Esophagus squamous epithelium (tissue), 4 donors: Measurements from ENCODE around the gene RPS6KB2.

Experiments used
- CTCF ChIP-seq, 6 experiments: fragments of 450-650 bp in 4 of 6; fragments of 200-600 bp in 2 of 6; sonication (generic) in 2 of 6; IDR thresholded peaks; one replicate each; pipeline ENCODE4 v1.5.1; 2016 to 2019; ENCODE audit warnings: antibody characterized with exemption in 6 of 6, mild to moderate bottlenecking in 4 of 6, moderate library complexity in 4 of 6
- POLR2A ChIP-seq, 4 donors: fragments of 450-650 bp; IDR thresholded peaks; one replicate each; pipeline ENCODE4 v1.6.1; 2017; ENCODE audit warnings: antibody characterized with exemption in 4 of 4, mild to moderate bottlenecking in 4 of 4, moderate library complexity in 3 of 4

- TF ChIP-seq CTCF (IDR thresholded peaks at IDR 0.05), result no peak
- TF ChIP-seq POLR2A (IDR thresholded peaks at IDR 0.05), result no peak
These were observed 14.9 kb upstream of the RPS6KB2 start for GRCh38 chr11:67413266-67413849.
